ENCODE results near the gene P2RY12.

The P2RY12 gene

DNA sequence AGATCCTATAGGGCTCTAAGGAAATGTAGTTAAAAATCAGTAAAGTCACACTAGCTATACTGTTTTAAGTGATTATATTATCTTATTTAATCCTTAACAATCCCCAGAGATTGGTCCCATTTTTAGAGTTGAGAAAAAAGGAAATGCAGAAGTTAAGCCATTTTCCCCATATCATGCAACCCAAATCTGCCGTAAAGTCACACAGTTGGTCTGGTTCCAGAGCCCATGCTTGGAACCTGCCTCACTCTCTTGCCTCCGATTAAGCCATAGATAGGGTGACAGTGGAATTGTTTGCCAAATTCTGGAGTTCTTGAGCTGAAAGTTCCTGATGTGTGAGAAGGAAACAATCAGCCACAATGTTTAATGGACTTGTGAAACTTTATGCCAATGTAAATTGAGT, 52.9 kb downstream of the P2RY12 start:
- DNase-seq, result peak; percentile 11

DNA sequence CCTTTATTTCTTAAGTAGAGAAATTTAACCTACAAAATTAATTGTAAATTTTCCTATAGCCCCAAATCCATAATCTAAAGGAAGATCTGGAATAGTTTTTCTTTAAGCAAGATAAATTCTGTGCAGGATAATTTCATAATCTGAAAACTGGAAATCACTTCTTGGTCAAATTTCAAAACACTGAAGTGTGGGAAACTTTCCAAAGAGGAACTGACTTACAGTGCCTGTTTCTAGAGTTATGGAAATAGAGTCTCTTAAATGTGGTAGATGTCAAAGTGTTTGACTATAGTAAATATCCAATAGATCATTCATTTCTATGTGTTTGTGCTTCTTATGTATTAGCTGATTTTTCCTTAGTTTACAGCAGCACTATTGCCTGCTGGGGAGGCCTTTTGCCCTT, 53.7 kb downstream of the P2RY12 start:
- no peak for DNase-seq

DNA sequence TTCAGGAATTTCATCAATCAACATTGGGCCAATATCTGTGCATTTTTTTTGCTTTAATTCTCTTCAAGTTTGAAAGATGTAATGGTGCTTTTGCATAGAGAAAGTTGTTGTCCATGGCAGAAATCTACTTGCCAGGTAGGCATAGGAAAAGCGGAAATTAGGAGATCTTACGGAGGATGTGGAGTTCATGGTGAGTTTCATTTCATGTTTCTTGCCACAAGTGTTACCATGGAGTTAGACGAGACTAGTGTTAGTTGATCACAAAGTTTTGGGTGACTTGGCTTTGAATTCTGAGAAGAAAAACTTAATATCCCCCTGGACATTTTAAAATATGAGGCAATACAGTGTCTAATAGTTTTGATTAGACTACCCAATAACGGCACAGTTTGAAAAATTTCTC, 54.2 kb downstream of the P2RY12 start:
- DNase-seq, result no peak

DNA sequence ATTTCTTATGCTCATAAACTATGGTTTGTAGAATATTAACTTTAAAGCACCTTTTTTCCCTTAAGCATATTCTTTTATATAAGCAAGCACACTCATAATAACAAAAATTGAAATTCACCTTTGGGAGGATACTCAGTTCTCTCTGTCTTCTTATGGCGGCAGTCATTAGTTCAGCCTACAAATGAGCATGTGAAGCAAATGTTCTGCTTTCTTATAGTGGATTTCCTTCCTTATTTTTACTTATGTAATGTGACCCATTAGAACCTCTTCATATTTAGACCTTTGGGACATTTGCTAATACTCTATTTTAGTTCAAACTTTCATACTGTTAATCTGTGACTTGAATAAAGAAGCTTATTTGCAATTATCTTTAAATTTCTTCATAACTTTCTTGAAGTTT, 55.2 kb downstream of the P2RY12 start, which contains the start of gene P2RY13:
Gene P2RY13 (minus strand): TSS at position 187 of the 400 bp plus-strand sequence. CDS start 21 bp downstream, at position 166.
- no peak for DNase-seq

DNA sequence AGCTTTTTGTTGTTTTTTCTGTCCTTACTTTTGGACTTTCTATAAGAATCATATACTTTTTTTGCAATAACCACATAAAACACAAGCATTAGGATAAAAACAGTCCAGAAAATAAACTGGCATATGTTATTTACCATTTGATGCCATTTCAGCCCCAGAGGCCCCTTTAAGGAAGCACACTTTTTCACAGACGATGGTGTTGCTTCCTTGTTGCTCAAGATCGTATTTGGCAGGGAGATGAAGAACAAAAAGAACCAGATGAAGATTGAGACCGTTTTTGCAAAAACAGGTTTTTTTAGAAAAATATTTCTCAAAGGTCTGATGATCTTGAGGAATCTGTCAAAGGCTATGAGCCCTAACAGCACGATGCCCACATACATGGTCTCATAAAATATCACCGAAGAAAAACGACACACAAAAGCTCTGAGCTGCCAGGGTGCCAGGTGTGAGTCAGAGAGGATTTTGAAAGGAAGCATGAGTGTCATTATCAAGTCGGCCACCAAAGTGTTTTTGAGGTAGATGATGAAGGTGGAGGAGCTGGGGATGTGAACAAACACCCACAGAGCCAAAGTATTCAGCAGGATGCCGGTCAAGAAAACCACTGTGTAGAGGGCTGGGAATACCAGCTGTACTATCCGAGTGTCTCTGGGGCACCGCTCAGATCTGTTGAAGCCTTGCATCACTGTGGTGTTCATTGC, 56.1 kb downstream of the P2RY12 start:
- peak; percentile 9 for DNase-seq

DNA sequence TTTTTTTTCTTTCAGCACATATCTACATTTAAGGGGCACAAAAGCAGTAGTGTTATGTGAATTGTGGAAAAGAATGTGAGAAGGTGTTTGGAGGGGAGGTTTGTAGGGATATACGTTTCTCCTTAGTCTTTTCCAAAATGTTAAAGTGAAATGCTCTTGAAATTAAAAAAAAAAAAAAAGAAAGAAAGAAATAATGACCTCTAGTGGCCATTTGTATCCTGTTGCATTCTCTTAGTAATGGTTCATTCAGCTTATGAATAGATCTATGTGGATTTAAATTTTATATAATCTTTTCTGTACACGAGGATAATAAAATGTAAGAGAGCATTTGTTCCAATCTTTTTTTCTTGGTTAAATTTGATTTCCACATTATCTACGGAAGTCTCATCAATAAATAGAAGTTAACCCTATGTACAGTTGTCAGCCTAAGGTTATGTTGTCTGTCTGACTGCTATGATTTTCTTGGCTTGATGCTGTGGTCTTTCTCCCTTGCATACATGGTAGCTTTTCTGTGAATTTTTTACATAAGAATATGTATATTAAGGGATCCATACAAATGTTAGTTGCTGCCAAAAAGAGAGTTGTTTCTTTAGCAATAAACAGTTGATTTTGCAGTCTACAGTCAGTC, 56.9 kb downstream of the P2RY12 start:
- DNase-seq, result peak; percentile 38

DNA sequence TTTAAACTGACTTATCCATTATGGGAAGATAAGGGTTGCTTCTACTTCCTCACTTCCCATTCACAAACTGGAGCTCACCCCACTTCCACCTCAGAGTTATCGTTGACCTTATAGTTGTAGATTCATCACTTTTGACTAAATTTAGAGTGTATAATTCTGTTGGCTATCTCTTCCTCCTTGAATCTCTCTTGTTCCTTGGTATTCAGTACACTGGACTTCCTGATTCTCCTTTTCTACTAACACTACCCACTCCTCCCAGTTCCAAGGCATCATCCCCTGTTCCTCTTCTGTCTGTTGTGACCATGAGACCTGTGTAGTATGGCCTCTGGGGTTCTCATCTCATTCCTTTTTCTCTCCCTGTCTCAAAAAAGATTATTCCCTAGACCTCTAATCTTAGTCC, 62.0 kb downstream of the P2RY12 start:
- DNase-seq, result no peak

DNA sequence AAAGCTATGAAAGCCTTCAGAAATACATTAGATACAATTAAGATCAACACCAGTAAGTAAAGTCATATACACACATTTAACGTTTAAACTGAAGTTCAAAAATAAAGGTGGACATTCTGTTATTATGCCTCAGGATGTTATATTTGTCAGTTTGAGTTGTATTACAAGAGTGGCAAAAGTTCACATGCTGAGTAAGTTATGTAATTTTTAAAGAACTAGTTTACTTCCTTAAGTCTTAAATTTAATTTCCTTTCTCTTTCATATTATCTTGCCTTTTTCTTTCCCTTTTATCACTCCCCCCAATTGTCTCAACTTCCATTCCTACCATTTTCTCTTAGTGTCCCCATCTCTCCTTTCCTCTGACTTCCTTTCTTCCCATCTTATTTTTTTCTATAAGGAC, 63.0 kb downstream of the P2RY12 start:
- no peak for DNase-seq

DNA sequence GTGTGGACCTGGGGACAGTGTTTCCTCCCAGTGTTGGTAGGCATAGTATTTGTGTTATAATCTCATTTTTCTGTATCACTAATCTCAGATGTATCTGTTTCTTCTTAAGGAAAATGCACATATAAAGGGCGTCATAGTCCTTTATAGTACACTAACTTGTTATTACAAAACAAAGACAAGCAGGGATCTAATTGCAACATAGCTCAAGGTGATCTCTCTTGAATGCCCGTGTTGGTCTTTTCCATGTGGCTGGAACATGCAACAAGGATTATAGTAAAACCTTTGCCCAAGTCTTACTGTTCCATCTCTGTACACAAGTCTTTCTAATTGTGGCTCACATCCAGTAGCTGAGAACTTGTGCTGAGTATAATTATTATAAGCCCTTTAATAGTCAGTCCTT, 64.4 kb downstream of the P2RY12 start:
- DNase-seq, result no peak

DNA sequence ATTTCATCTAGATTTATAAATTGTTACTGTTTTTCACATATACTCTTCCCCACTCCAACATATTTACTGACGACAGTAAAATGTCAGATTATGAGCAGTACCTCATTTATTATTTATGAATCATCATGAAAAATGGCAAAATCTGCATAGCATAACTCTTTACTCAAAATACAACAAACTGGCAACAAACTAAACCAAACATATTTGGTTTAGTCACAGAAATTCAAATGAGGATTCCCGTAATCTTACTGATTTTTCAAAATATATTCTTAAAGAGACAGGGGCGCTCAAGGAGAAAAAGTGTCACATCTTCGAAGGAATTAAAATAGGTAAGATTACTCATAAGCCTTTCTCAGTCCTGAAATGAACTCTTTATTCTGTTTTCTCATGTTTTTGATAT, 64.9 kb downstream of the P2RY12 start:
- no peak for DNase-seq

DNA sequence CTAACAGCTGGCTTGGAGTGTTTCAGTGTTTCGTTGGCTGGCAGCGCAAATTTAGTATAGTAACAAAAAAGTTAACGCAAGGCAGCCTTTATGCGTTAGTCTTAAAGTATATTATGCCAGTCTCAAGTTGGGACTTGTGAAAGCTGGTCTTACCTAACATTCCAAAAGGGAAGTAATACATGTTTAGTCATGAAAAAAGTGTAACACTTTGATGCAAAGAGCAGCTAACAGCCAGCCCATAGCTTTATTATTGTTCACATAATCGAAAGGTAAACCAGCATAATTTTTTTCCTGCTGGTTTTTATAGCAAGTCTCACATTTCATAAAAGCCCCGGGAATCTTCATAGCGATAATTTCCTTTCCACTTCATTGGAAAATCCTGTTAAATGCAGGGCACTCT, 65.6 kb downstream of the P2RY12 start:
- DNase-seq, result no peak

DNA sequence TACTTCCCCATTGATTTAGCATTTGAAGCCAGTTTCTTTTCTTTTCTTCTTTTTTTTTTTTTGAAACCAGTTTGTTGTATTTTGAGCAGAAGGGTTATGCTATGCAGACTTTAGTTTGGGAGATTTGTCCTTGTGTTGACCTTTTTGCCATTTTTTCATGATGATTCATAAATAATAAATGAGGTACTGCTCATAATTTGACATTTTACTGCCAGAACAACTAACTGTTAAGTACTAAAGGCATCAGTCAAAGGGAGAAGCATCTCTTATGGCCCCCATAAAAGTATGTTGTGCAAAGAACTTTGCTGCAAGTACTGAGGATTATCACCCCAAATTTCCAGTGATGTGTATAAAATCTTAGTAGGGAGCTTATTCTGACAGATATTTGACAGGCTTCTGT, 66.2 kb downstream of the P2RY12 start:
- DNase-seq, result no peak

DNA sequence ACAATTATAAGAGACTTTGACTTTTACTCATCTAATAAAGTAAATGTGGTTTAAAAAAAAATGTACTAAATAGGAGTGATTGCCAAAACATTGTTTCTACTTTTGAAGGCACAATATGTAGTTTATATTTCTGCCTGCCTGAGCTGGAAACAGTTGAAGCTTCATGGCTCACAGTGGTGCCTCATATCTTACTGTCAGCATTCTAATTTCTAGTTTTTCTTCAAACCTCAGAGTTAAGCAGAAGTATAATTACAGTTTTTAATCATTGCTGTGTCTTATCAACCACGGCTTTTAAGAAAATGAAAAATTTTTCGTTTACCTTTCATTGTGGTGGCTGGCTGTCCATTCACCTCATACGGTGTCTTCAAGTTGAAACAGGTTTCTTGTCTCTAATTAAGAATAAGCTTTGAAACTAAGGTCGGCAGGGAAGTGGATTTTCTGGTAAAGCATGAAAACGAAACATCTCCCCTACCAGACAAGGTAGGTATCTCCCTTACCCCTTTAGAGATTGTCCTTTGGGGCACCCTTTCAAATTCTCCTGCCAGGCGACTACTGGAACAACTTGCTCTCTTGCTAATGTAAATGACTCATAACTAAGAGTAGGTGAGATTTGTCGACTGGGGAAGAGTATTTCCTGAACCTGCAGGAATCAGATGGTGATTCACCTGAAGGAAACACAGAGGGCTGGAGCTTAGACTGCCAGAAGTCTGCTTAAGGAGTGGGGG, 68.1 kb downstream of the P2RY12 start, which contains the start of gene GPR87:
Gene GPR87 (minus strand): TSS at position 554 of the 725 bp plus-strand sequence. CDS start 16,720 bp downstream, outside the sequence.
- DNase-seq, result no peak

DNA sequence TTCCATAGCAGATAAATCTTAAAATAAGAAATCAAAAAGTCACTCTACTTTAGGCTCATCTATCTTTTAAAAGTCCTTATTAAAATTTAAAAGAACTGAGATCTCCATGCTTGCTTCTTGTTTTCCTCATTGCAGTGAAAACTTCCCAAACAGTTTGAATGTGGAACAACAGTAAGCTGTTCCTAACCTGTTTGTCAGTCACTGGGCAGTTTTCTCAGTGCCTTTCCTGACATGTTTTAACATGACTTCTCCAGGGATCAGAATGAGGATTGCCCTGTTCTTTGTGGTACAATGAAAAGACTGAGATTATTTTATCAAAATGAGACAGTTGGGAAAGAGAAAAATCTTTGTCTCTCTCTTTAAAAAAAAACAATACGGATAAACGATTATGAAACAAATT, 68.7 kb downstream of the P2RY12 start:
- no peak for DNase-seq

DNA sequence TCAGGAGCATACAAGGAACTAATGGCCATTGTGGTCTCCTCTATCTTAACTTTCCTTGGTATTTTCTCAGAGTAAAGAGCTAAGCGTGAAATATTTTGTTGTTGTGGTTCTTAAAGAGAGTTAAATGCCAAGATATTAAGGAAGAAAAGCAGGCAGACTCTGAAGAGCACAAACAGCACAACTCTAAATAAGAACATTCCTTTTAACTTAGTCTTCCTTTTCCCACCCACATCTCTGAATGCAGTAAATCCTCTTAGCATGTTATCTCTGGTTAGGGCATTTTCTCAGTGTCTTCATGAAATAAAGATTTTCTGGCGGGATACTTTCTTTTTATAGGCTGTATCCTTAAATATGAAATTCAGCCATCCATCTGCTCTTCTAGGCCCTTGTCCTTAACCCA, 69.4 kb downstream of the P2RY12 start:
- DNase-seq, result no peak

DNA sequence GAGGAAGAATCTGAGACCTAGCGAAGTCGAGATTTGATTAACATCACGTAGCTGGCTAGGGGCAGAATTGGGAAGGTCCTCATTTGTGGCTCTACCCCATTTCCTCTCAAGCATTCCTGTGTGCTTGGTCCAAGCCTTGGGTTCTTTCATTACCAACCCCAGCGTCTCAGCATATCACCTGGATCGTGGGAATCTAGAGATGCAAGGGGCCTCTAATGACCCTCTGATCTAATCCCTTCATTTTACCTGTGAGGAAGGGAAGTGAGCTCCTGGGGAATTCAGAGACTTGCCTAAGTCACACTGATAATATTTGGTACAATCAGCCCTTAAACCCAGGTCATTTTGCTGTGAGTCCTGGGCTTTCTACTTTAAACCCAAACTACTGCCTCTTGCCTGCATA, 70.0 kb downstream of the P2RY12 start:
- DNase-seq, result no peak

DNA sequence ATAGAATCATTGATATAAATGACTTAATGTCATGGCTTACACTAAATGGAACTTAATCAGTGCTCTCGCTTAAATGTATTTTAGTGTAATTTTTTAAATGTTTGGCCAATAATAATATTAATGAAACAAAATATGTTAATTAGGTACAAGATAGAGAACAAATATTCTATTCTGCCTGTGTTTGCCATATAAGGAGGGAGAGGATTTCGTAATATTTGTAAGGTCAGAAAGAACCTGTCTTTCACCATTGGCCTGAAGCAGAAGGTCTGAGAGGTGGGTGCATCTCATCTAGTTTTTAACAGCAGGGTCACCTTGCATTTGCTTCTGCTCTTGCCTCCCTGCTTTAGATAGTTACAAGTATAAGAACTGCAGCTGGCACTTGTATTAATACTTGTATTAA, 70.4 kb downstream of the P2RY12 start:
- no peak for DNase-seq

DNA sequence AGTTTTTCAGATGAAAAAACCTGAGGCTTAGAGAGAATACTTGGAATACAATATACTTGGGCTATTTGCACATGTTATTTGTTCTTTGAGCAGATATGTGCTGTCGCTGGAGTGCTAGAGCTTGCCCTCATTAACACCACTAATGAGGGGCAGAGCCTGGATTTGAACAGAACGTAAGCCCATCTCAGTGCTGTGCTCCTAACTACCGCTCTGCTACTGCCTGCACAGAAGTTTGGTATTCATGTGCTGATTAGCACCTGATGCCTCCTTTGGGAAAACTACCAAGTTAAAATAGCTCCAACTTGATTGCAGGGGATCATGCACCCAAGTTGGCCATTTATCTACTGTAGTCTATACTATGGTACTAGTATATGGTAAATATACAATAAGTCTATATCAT, 71.6 kb downstream of the P2RY12 start:
- no peak for DNase-seq

DNA sequence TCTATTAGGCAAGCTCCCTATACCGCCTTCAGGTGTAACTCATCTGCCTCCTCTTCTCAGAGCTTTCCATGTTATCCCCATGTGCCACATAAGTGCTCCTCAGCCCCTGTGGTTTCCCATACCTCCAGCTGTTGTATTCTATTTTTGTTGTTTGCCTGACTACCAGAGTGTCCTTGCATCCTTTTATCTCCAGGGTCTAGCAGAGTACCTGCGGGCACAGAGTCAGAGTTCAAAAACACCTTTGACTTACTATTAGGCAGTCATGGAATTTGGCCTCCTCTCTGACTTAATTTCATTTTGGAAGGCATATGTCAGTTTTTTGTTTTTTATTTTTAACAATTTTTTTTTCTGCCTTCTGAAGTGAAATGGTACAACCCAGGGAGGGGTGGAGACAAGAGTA, 75.0 kb downstream of the P2RY12 start:
- DNase-seq, result no peak

DNA sequence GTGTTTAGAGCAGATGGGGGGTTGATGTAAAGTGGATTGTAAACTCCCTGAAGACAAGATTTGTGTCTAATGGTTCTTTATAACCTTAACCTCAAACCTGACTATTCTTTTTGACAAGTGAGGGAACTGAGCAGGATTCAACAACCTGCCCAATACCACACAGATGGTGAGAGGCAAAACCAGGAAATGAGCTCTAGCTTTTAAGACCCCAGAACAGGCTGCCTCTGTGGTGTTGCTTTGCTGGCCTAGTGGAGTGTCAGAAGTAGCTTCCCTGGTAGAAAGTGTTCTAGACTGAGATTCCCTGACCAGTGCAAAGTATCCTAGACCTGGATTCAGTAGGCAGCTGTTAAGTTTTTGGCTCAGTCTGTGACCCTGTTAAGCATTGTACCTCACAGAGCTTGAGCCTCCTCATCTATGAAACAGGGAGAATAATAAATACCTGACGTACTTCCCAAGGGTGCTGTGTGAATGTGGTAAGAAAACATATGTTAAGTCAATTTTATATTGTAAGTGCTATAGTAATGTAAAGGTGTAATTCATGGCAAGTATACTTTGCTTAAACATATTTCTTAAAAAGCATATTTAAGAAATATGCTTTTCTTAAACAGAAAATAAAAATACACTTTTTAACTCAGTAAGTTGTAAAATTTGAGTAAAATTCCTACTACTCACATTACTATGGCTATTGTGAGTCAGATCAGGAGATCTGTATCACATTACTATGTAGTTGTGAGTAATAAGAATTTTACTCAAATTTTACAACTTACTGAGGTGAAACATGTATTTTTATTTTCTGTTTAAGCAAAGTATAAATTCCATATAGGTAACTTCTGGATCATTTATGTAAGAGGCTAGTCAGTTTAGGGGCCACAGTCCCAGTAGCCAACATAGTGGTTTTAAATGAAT, 76.7 kb downstream of the P2RY12 start:
- DNase-seq, result no peak

DNA sequence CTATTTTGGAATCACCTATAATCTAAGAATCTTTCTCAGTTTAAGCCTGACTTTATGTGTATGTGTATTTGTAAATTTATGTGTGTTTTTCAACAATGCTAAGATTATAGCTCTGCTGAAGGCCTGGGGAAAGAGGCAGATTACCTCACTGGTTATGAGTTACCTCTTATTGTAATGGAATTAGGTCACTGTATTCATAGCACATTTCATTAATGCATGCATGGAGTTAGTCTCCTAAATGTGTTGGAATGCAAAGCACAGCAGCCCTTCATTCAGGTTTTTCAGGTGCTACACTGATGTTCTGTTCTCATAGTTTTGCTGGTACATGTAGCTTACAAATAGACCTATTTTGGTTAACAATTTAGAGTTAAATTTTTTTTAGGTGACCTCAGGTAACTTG, 77.4 kb downstream of the P2RY12 start:
- DNase-seq, result no peak

DNA sequence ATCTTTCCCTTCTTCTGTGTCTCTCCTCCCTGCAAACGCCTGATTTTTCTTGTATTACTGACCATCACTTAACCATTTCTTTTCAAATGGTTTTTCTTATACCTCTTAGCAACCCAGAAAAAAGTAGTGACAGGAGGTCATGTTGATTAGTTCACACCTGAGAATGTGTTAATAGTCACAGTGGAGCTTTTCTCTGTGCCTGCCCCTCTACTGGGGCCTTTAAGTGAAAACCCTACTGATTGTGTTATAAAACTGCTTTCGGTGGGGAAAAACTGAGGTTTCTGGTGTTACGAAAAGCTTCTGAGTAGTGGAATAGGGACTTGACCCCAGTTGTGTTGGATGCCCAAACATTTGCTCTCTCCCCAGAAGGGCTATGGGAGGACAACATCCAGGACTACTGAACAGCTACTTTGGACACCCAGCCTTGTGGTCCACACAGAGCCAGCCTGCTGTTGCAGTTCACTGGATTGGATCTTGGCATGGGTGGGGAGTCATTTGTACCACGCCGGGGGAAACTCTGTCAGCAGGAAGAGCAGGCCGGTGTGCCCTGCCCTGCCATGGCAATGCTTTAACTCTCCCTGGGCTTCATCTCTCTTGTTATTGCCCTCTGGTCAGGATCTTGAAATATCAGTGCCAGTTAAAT, 78.3 kb downstream of the P2RY12 start:
- DNase-seq, result no peak

DNA sequence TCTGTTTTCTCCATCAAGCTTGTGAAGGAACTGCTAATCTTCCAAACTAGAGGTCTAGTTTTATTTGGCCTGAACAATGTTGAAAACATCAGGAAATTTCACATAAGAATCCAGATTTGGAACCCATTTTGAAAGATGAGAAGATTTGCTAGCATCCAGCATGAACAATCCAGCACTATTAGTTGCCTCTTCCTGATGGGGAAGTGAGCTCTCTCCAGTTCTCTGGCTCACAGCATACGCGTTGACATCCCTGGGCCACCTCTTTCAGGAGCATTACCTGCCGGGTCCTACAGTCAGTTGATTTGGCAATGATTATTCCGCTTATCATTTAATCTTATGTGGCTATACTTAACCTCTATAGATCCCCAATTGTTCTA, 78.8 kb downstream of the P2RY12 start:
- no peak for DNase-seq
